CD8-positive, alpha-beta memory T cell (primary cell): ENCODE results near the gene RBFOX1. TPM values are rescaled to one million over a fixed set of nuclear protein-coding genes. Genes with fewer than 3 reads are reported as not detected.

Experiments
- CTCF ChIA-PET: fragments of 350-600 bp; sonication (Branson Sonifier 250); formaldehyde crosslinking; loops from one replicate; lab custom pipeline; 2021; ENCODE audit warnings: antibody characterized with exemption; lab: Charles Lee
- POLR2A ChIA-PET: fragments of 350-600 bp; sonication (Branson Sonifier 250); formaldehyde crosslinking; loops from one replicate; lab custom pipeline; 2021; ENCODE audit warnings: antibody characterized with exemption; lab: Charles Lee
- DNase-seq, 5 donors: peaks; one replicate each; pipeline versions ENCODE4 v3.0.0 to v3.0.0-alpha.2; 2020 to 2022; ENCODE audit warnings: mixed read lengths in 1 of 5
- H3K27ac ChIP-seq: one replicate; pipeline ENCODE4 v1.7.0; 2013; ENCODE audit warnings: low read depth, mild to moderate bottlenecking, low read length, moderate library complexity
- H3K27me3 ChIP-seq: 2 replicates; pipeline ENCODE4 v1.7.0; 2013; ENCODE audit warnings: low read length, mild to moderate bottlenecking; ENCODE audit not compliant: insufficient read depth, poor library complexity, severe bottlenecking
- H3K36me3 ChIP-seq: 2 replicates; pipeline ENCODE4 v1.7.0; 2013; ENCODE audit warnings: mild to moderate bottlenecking, low read length, moderate library complexity; ENCODE audit not compliant: insufficient read depth
- H3K4me1 ChIP-seq: 2 replicates; pipeline ENCODE4 v1.7.0; 2013; ENCODE audit warnings: mild to moderate bottlenecking, low read length, moderate library complexity; ENCODE audit not compliant: insufficient read depth
- H3K4me3 ChIP-seq: 2 replicates; pipeline ENCODE4 v1.7.0; 2013; ENCODE audit warnings: mild to moderate bottlenecking, low read length
- H3K9me3 ChIP-seq: 2 replicates; pipeline ENCODE4 v1.7.0; 2013; ENCODE audit warnings: mild to moderate bottlenecking, low read length
- H3K27ac Mint-ChIP-seq, 8 donors: one replicate each; pipeline ENCODE4 v1.8.0; 2020 to 2021; ENCODE audit warnings: mixed read lengths in 8 of 8, mild to moderate bottlenecking in 6 of 8, inconsistent platforms in 3 of 8, moderate library complexity in 3 of 8
- H3K27me3 Mint-ChIP-seq, 2 donors: one replicate each; pipeline ENCODE4 v1.8.0; 2020 to 2021; ENCODE audit warnings: mixed read lengths in 2 of 2, mild to moderate bottlenecking in 1 of 2, moderate library complexity in 1 of 2
- H3K36me3 Mint-ChIP-seq, 3 donors: one replicate each; pipeline ENCODE4 v1.8.0; 2020 to 2021; ENCODE audit warnings: mixed read lengths in 3 of 3, inconsistent platforms in 1 of 3, mild to moderate bottlenecking in 1 of 3
- H3K4me1 Mint-ChIP-seq, 3 donors: one replicate each; pipeline ENCODE4 v1.8.0; 2020 to 2021; ENCODE audit warnings: mixed read lengths in 3 of 3, inconsistent platforms in 1 of 3, mild to moderate bottlenecking in 1 of 3
- H3K4me3 Mint-ChIP-seq, 7 donors: one replicate each; pipeline ENCODE4 v1.8.0; 2020 to 2021; ENCODE audit warnings: mixed read lengths in 7 of 7, mild to moderate bottlenecking in 6 of 7, moderate library complexity in 4 of 7, inconsistent platforms in 2 of 7
- H3K9me3 Mint-ChIP-seq, 5 donors: one replicate each; pipeline ENCODE4 v1.8.0; 2020 to 2022; ENCODE audit warnings: mixed read lengths in 5 of 5, mild to moderate bottlenecking in 3 of 5, moderate library complexity in 2 of 5, inconsistent platforms in 1 of 5
- polyA plus RNA-seq: library from polyadenylated mRNA; unstranded; fragments of 300-500 nt; fragmentation: Illumina TruSeq; gene quantifications from one replicate; pipeline ENCODE4 v1.2.3, GENCODE V29; 2021
- total RNA-seq, 2 experiments: library from RNA; stranded (reverse); gene quantifications; one replicate each; pipeline ENCODE4 v1.2.3, GENCODE V29; 2021

Gene RBFOX1
- total and polyA plus RNA-seq, 3 experiments from 2014 or later, result not detected

GRCh38 chr16:7512503-7512902 is 179.9 kb downstream of the RBFOX1 start:
- Mint-ChIP-seq H3K27ac (no peak overlapping the region), H3K4me3 (no peak overlapping the region), H3K36me3 (no peaks in the 10 kb centered on the region), H3K9me3 (peaks cover 10 to 21% (median 15%) of the 10 kb centered on the region in 5 donors), H3K4me1 (no peaks in the 10 kb centered on the region), H3K27me3 (no peaks in the 10 kb centered on the region)
- Histone ChIP-seq H3K36me3 (no peaks in the 10 kb centered on the region), H3K27ac (no peak overlapping the region), H3K9me3 (no peaks in the 10 kb centered on the region), H3K4me3 (no peak overlapping the region), H3K27me3 (no peaks in the 10 kb centered on the region), H3K4me1 (no peaks in the 10 kb centered on the region)
- ChIA-PET POLR2A (no interaction called here), CTCF (no interaction called here)
- no peak for DNase-seq

DNA sequence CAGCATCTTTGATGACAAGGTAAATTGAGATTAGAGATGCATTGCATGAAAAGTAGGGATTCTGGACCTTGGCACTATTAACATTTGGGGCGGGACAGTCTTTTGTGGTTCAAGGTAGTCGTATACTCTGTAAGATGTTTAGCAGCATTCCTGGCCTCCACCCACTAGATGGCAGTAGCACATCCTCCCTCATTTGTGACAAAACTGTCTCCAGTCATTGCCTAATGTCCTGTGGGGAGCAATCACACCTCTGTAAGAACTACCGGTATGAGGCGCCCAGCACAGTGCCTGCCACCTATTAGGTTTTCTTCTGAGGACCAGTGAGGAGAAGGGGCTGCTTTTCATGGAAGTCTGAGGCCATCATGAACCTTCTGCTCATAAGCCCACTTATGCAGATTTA is 180.8 kb downstream of the RBFOX1 start:
- Mint-ChIP-seq H3K9me3 (peaks cover 9 to 25% (median 17%) of the 10 kb centered on the region in 5 donors), H3K27me3 (no peaks in the 10 kb centered on the region), H3K4me3 (no peak overlapping the region), H3K27ac (no peak overlapping the region), H3K36me3 (no peaks in the 10 kb centered on the region), H3K4me1 (no peaks in the 10 kb centered on the region)
- Histone ChIP-seq H3K27me3 (no peaks in the 10 kb centered on the region), H3K27ac (no peak overlapping the region), H3K4me1 (no peaks in the 10 kb centered on the region), H3K36me3 (no peaks in the 10 kb centered on the region), H3K9me3 (no peaks in the 10 kb centered on the region), H3K4me3 (no peak overlapping the region)
- no peak for DNase-seq
- POLR2A ChIA-PET, result no interaction called here
- CTCF ChIA-PET, result interaction anchor here (0.6 kb wide), 1 partner anchor 156 kb away, joined by 3 read pairs; no protein-coding TSS in a partner anchor

DNA sequence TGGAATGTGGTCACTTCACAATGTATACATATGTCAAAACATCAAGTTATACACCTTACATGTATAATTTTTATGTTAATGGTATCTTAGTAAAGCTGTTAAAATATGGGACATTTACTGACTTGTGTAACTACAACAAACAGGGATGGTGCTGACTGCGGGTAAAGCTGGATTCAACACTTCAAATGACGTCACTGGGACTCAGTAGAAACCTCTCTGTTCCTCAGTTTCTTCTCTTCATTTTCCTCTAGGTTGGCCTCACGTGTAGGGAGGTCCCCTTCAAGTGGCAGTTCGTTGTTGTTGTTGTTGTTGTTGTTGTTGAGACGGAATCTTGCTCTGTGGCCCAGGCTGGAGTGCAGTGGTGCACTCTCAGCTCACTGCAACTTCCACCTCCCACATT is 182.9 kb downstream of the RBFOX1 start:
- no peaks in the 10 kb centered on the region for H3K4me1 ChIP-seq
- Mint-ChIP-seq H3K4me3 (no peak overlapping the region), H3K27me3 (no peaks in the 10 kb centered on the region), H3K4me1 (no peaks in the 10 kb centered on the region), H3K9me3 (peaks cover 12 to 21% (median 16%) of the 10 kb centered on the region in 5 donors), H3K36me3 (no peaks in the 10 kb centered on the region), H3K27ac (no peak overlapping the region)
- DNase-seq, result no peak
- no peaks in the 10 kb centered on the region for H3K36me3 ChIP-seq
- no peaks in the 10 kb centered on the region for H3K9me3 ChIP-seq
- H3K27me3 ChIP-seq, result no peaks in the 10 kb centered on the region
- ChIA-PET CTCF (no interaction called here), POLR2A (no interaction called here)
- H3K27ac ChIP-seq, result no peak overlapping the region
- no peak overlapping the region for H3K4me3 ChIP-seq

GRCh38 chr16:7517496-7517895 is 184.9 kb downstream of the RBFOX1 start:
- CTCF ChIA-PET, result no interaction called here

GRCh38 chr16:7518158-7518557 is 185.5 kb downstream of the RBFOX1 start:
- Histone ChIP-seq H3K27me3 (no peaks in the 10 kb centered on the region), H3K27ac (no peak overlapping the region), H3K4me1 (no peaks in the 10 kb centered on the region), H3K36me3 (no peaks in the 10 kb centered on the region), H3K9me3 (no peaks in the 10 kb centered on the region), H3K4me3 (no peak overlapping the region)
- Mint-ChIP-seq H3K27ac (no peak overlapping the region), H3K36me3 (no peaks in the 10 kb centered on the region), H3K4me3 (no peak overlapping the region), H3K27me3 (no peaks in the 10 kb centered on the region), H3K4me1 (no peaks in the 10 kb centered on the region), H3K9me3 (peaks cover 12 to 21% (median 17%) of the 10 kb centered on the region in 5 donors)
- ChIA-PET POLR2A (no interaction called here), CTCF (no interaction called here)
- no peak for DNase-seq

More at GRCh38 chr16:7517496-7517895, 184.9 kb downstream of the RBFOX1 start:
- H3K27me3 ChIP-seq, result no peaks in the 10 kb centered on the region
- H3K27ac ChIP-seq, result no peak overlapping the region
- H3K4me1 Mint-ChIP-seq, result no peaks in the 10 kb centered on the region
- H3K9me3 ChIP-seq, result no peaks in the 10 kb centered on the region
- POLR2A ChIA-PET, result no interaction called here
- no peak overlapping the region for H3K27ac Mint-ChIP-seq
- peaks cover 12 to 21% (median 17%) of the 10 kb centered on the region in 5 donors for H3K9me3 Mint-ChIP-seq
- H3K4me1 ChIP-seq, result no peaks in the 10 kb centered on the region
- no peaks in the 10 kb centered on the region for H3K36me3 Mint-ChIP-seq
- no peak for DNase-seq
- H3K4me3 Mint-ChIP-seq, result no peak overlapping the region
- no peak overlapping the region for H3K4me3 ChIP-seq
- H3K36me3 ChIP-seq, result no peaks in the 10 kb centered on the region
- H3K27me3 Mint-ChIP-seq, result no peaks in the 10 kb centered on the region

- ChIA-PET CTCF (no interaction called here), POLR2A (no interaction called here)
- no peaks in the 10 kb centered on the region for H3K27me3 Mint-ChIP-seq
- H3K27me3 ChIP-seq, result no peaks in the 10 kb centered on the region
- no peaks in the 10 kb centered on the region for H3K4me1 ChIP-seq
- no peak overlapping the region for H3K4me3 ChIP-seq
- no peaks in the 10 kb centered on the region for H3K36me3 Mint-ChIP-seq
- DNase-seq, result no peak
- H3K4me1 Mint-ChIP-seq, result no peaks in the 10 kb centered on the region
- H3K9me3 ChIP-seq, result no peaks in the 10 kb centered on the region
- no peak overlapping the region for H3K4me3 Mint-ChIP-seq
- H3K36me3 ChIP-seq, result no peaks in the 10 kb centered on the region
- no peak overlapping the region for H3K27ac ChIP-seq
- H3K9me3 Mint-ChIP-seq, result peaks cover 7 to 24% (median 12%) of the 10 kb centered on the region in 5 donors
- no peak overlapping the region for H3K27ac Mint-ChIP-seq
Measured at GRCh38 chr16:7521834-7522233, 189.2 kb downstream of the RBFOX1 start.

GRCh38 chr16:7524419-7524818 is 191.8 kb downstream of the RBFOX1 start:
- Mint-ChIP-seq H3K27ac (no peak overlapping the region), H3K27me3 (no peaks in the 10 kb centered on the region), H3K9me3 (peaks cover 4 to 24% (median 8%) of the 10 kb centered on the region in 5 donors), H3K4me1 (no peaks in the 10 kb centered on the region), H3K36me3 (no peaks in the 10 kb centered on the region), H3K4me3 (peak overlapping the region in 1 of 7 donors; percentile 40)
- no peak overlapping the region for H3K27ac ChIP-seq
- no peaks in the 10 kb centered on the region for H3K27me3 ChIP-seq
- no peaks in the 10 kb centered on the region for H3K4me1 ChIP-seq
- ChIA-PET CTCF (no interaction called here), POLR2A (no interaction called here)
- H3K9me3 ChIP-seq, result no peaks in the 10 kb centered on the region
- no peaks in the 10 kb centered on the region for H3K36me3 ChIP-seq
- no peak for DNase-seq
- no peak overlapping the region for H3K4me3 ChIP-seq

- H3K27me3 ChIP-seq, result no peaks in the 10 kb centered on the region
- H3K4me3 ChIP-seq, result no peak overlapping the region
- Mint-ChIP-seq H3K4me1 (no peaks in the 10 kb centered on the region), H3K9me3 (peaks cover 0 to 17% (median 9%) of the 10 kb centered on the region in 5 donors), H3K36me3 (no peaks in the 10 kb centered on the region), H3K27me3 (no peaks in the 10 kb centered on the region), H3K27ac (no peak overlapping the region), H3K4me3 (no peak overlapping the region)
- CTCF ChIA-PET, result no interaction called here
- no peak for DNase-seq
- H3K27ac ChIP-seq, result no peak overlapping the region
- no peaks in the 10 kb centered on the region for H3K4me1 ChIP-seq
- POLR2A ChIA-PET, result no interaction called here
- no peaks in the 10 kb centered on the region for H3K36me3 ChIP-seq
- H3K9me3 ChIP-seq, result no peaks in the 10 kb centered on the region
Measured at GRCh38 chr16:7526736-7527135, 194.1 kb downstream of the RBFOX1 start.

- Mint-ChIP-seq H3K36me3 (no peaks in the 10 kb centered on the region), H3K4me1 (no peaks in the 10 kb centered on the region), H3K27ac (no peak overlapping the region), H3K9me3 (peaks cover 6 to 24% (median 13%) of the 10 kb centered on the region in 5 donors), H3K4me3 (no peak overlapping the region), H3K27me3 (peaks cover 0 to 2% of the 10 kb centered on the region in 2 donors)
- Histone ChIP-seq H3K9me3 (no peaks in the 10 kb centered on the region), H3K4me1 (no peaks in the 10 kb centered on the region), H3K36me3 (no peaks in the 10 kb centered on the region), H3K4me3 (no peak overlapping the region), H3K27ac (no peak overlapping the region), H3K27me3 (no peaks in the 10 kb centered on the region)
- DNase-seq, result no peak
- CTCF ChIA-PET, result no interaction called here
- POLR2A ChIA-PET, result no interaction called here
Measured at GRCh38 chr16:7532534-7532933, 199.9 kb downstream of the RBFOX1 start.
